HepG2 (cell line): ENCODE data around the gene TBC1D30. TPM values are rescaled to one million over a fixed set of nuclear protein-coding genes. Genes with fewer than 3 reads are reported as not detected.

Experiments
- ATAC-seq: fragments of 200-7000 bp; cut with Tn5 transposase; 3 replicates; pipeline ENCODE4 v1.9.1; 2020; ENCODE audit warnings: mild to moderate bottlenecking, moderate library complexity
- BruUV-seq: library from RNA; stranded (reverse); fragments of 400-500 nt; replicated peaks from 2 replicates; lab custom pipeline; 2021; lab: Mats Ljungman, UMichigan
- CTCF ChIA-PET: fragments of 300-600 bp; formaldehyde crosslinking; extraction: SDS; loops from one replicate; lab custom pipeline; 2021; ENCODE audit warnings: low total read pairs, inconsistent platforms, low intra/inter-chr PET ratio; lab: Yijun Ruan, JAX
- POLR2A ChIA-PET: fragments of 350-600 bp; sonication (Branson Sonifier 250); formaldehyde crosslinking; loops from one replicate; lab custom pipeline; 2020; ENCODE audit warnings: antibody characterized with exemption, inconsistent platforms; lab: Yijun Ruan, JAX
- DNase-seq: peaks from one replicate; pipeline ENCODE4 v3.0.0-alpha.2; 2015; ENCODE audit warnings: low spot score
- FAIRE-seq: peaks from 3 replicates; lab custom pipeline; 2011; peaks lifted over from hg19 to GRCh38; lab: Jason Lieb, UNC
- H2AFZ ChIP-seq: one replicate; pipeline ENCODE4 v1.6.1; 2011; ENCODE audit warnings: low read length, inconsistent platforms
- H3K27ac ChIP-seq: fragments of 300-600 bp; 3 replicates; pipeline ENCODE4 v1.8.0; 2011; ENCODE audit warnings: mixed run types, mild to moderate bottlenecking, mixed read lengths, low read length, inconsistent platforms; ENCODE audit not compliant: insufficient read depth; ENCODE audit errors: extremely low read length
- H3K27me3 ChIP-seq, 2 experiments: fragments of 200-600 bp in 1 of 2; 2 replicates in 1 of 2; 3 replicates in 1 of 2; pipeline versions ENCODE4 v1.6.0 to v1.8.0; 2011; ENCODE audit warnings: low read length in 2 of 2, mild to moderate bottlenecking in 2 of 2, moderate library complexity in 2 of 2, inconsistent platforms in 1 of 2; ENCODE audit not compliant: insufficient read depth in 2 of 2, control insufficient read depth in 1 of 2
- H3K36me3 ChIP-seq, 2 experiments: fragments of 200-600 bp in 1 of 2; replicated peaks in 1 of 2; 2 replicates in 1 of 2; 3 replicates in 1 of 2; pipeline versions ENCODE4 v1.5.1 to v1.8.0; 2011; ENCODE audit warnings: low read length in 2 of 2, inconsistent platforms in 1 of 2; ENCODE audit not compliant: insufficient read depth in 2 of 2, control insufficient read depth in 1 of 2
- H3K4me1 ChIP-seq: 2 replicates; pipeline ENCODE4 v1.5.1; 2012; ENCODE audit warnings: low read length, inconsistent platforms; ENCODE audit not compliant: insufficient read depth
- H3K4me2 ChIP-seq: 2 replicates; pipeline ENCODE4 v1.6.0; 2011; ENCODE audit warnings: low read depth, low read length, inconsistent platforms
- H3K4me3 ChIP-seq, 3 experiments: fragments of 200-600 bp in 1 of 3; sonication (generic), shearing (Covaris generic) in 1 of 3; replicated peaks in 1 of 3; 2 replicates each; pipeline ENCODE4 v1.5.1; 2011 to 2016; ENCODE audit warnings: low read length in 3 of 3, inconsistent platforms in 2 of 3, low read depth in 2 of 3, mild to moderate bottlenecking in 2 of 3, control low read depth in 1 of 3, mixed read lengths in 1 of 3; ENCODE audit not compliant: insufficient read depth in 1 of 3
- H3K79me2 ChIP-seq: one replicate; pipeline ENCODE4 v1.6.1; 2011; ENCODE audit warnings: low read length, inconsistent platforms; ENCODE audit not compliant: insufficient read depth
- H3K9ac ChIP-seq: 2 replicates; pipeline ENCODE4 v1.6.0; 2011; ENCODE audit warnings: mild to moderate bottlenecking, low read depth, low read length, inconsistent platforms; ENCODE audit not compliant: insufficient read depth
- H3K9me3 ChIP-seq: 2 replicates; pipeline ENCODE4 v1.5.1; 2012; ENCODE audit warnings: mild to moderate bottlenecking, low read length
- H4K20me1 ChIP-seq: 2 replicates; pipeline ENCODE4 v1.6.0; 2011; ENCODE audit warnings: inconsistent platforms, mild to moderate bottlenecking, low read length, moderate library complexity; ENCODE audit not compliant: insufficient read depth
- ARHGAP35 ChIP-seq: sonication (generic); formaldehyde crosslinking; IDR thresholded peaks from 2 replicates; pipeline ENCODE4 v1.9.0; 2022; ENCODE audit warnings: mild to moderate bottlenecking, inconsistent platforms, moderate library complexity, missing genetic modification reagents, borderline replicate concordance
- CEBPB ChIP-seq: IDR thresholded peaks from 2 replicates; pipeline ENCODE4 v1.6.1; 2011; ENCODE audit warnings: low read depth, low read length, improper control_type of control experiment, borderline replicate concordance
- DPF2 ChIP-seq: sonication (generic); formaldehyde crosslinking; IDR thresholded peaks from 2 replicates; pipeline ENCODE4 v1.4.0; 2020; ENCODE audit warnings: mild to moderate bottlenecking, low read depth, missing genetic modification reagents, borderline replicate concordance
- FOSL2 ChIP-seq: sonication (generic); formaldehyde crosslinking; IDR thresholded peaks from 2 replicates; pipeline ENCODE4 v1.4.0; 2020; ENCODE audit warnings: missing genetic modification reagents
- FOXP1 ChIP-seq, 2 experiments: fragments of 450-650 bp in 1 of 2; IDR thresholded peaks; 2 replicates each; pipeline ENCODE4 v1.6.1; 2017 to 2018; ENCODE audit warnings: antibody characterized with exemption in 1 of 2
- HNF4A ChIP-seq: sonication (generic); formaldehyde crosslinking; IDR thresholded peaks from 2 replicates; pipeline ENCODE4 v1.4.0; 2020; ENCODE audit warnings: missing genetic modification reagents
- HOXA5 ChIP-seq: sonication (generic); formaldehyde crosslinking; IDR thresholded peaks from 2 replicates; pipeline ENCODE4 v1.4.0; 2020; ENCODE audit warnings: missing genetic modification reagents
- HOXD1 ChIP-seq: sonication (generic); formaldehyde crosslinking; IDR thresholded peaks from 2 replicates; pipeline ENCODE4 v1.5.0; 2020; ENCODE audit warnings: missing genetic modification reagents
- SETDB1 ChIP-seq: sonication (generic); formaldehyde crosslinking; IDR thresholded peaks from 2 replicates; pipeline ENCODE4 v1.5.1; 2020; ENCODE audit warnings: missing genetic modification reagents, mild to moderate bottlenecking, borderline replicate concordance
- ZNF333 ChIP-seq: sonication (generic); formaldehyde crosslinking; IDR thresholded peaks from 2 replicates; pipeline ENCODE4 v1.4.0; 2020; ENCODE audit warnings: mild to moderate bottlenecking, missing genetic modification reagents, borderline replicate concordance
- ZNF597 ChIP-seq: sonication (generic); formaldehyde crosslinking; IDR thresholded peaks from 2 replicates; pipeline ENCODE4 v1.5.0; 2020; ENCODE audit warnings: missing genetic modification reagents
- ZNF776 ChIP-seq: sonication (generic); formaldehyde crosslinking; IDR thresholded peaks from 2 replicates; pipeline ENCODE4 v1.4.0; 2020; ENCODE audit warnings: mild to moderate bottlenecking, missing genetic modification reagents
- ZSCAN5A ChIP-seq: sonication (generic); formaldehyde crosslinking; IDR thresholded peaks from 2 replicates; pipeline ENCODE4 v1.8.0; 2022; ENCODE audit warnings: mild to moderate bottlenecking, missing genetic modification reagents, borderline replicate concordance
- WGBS: methylation state at CpG from one replicate; pipeline ENCODE4 v1.1.6; 2017; ENCODE audit warnings: low lambda C conversion rate; 5-methylcytosine and 5-hydroxymethylcytosine counted together
- in situ Hi-C: cut with HindIII; loops from 2 replicates; pipeline ENCODE4 v1.10.0; 2017; ENCODE audit warnings: low pct_unique_long_range_greater_than_20kb; ENCODE audit not compliant: extremely low pct_ligation_motif_present
- intact Hi-C: fragments of 100-400 bp; cut with micrococcal nuclease; formaldehyde crosslinking; loops from one replicate; pipeline ENCODE4 v1.10.0; 2022; ENCODE audit not compliant: unreplicated experiment
- polyA plus RNA-seq, 8 experiments: library from polyadenylated mRNA; depleted of rRNA in 3 of 8; stranded (reverse) in 7 of 8; unstranded in 1 of 8; fragments of >200 nt; fragmentation: Illumina TruSeq in 4 of 8; extraction: Trizol in 4 of 8; gene quantifications; 2 replicates each; pipeline versions ENCODE4 v1.2.1 to v1.2.3, GENCODE V29; 2011 to 2016; ENCODE audit warnings: low read depth in 4 of 8, missing spikeins in 1 of 8, mixed read lengths in 1 of 8; ENCODE audit not compliant: insufficient read depth in 1 of 8
- total RNA-seq, 5 experiments: library from RNA; depleted of rRNA; stranded (reverse); fragments of >200 nt; fragmentation: Illumina TruSeq; extraction: Trizol; gene quantifications; 2 replicates each; pipeline ENCODE4 v1.2.3, GENCODE V29; 2016; ENCODE audit warnings: low read depth in 1 of 5
- TF ChIP-seq, protein P1 (sequence below): sonication (generic); formaldehyde crosslinking; IDR thresholded peaks from 2 replicates; pipeline ENCODE4 v1.4.0; 2020; ENCODE audit warnings: missing genetic modification reagents, mild to moderate bottlenecking, borderline replicate concordance

Gene TBC1D30
- total and polyA plus RNA-seq, 2 of the 13 experiments (the other 11 are each of a cell fraction or from before 2014, with no cell fraction given): 0.42 to 0.67 TPM

DNA sequence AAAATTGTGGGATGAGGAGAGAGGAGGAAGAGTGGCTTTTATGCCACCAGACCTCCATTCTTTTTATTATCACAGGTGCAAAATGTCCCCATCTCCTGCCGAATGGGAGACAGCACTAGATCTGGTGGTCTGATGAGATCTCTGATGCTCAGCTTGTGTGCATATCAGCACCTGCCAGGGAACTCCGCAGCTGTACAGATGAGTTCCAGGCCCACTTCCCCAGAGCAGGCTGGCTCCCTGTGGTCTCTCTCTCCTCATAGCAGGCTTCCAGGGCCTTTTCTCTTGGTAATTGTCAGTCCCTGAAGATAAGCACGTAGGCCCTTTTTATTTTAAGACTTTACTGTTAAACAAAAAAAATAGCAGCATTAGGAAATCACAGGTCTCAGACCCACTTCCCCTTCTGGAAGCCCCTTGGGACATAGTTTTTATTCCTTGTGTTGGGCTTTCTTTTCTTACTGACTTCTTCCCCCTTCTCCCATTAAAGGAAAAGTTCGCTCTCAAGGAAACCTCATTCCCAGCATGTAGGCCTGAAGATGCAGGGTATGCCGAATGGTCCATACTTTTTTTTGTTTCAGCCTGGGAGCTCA lies 4.5 kb upstream of the TBC1D30 start:
- no TSS peak for BruUV-seq
- no peak overlapping the region for H3K27ac ChIP-seq
- H3K9me3 ChIP-seq: peaks cover 6% of the 10 kb centered on the region; the same call in 1 of the 2 replicates
- H3K4me2 ChIP-seq: no peak overlapping the region
- in situ Hi-C loops: no loop called here
- CTCF ChIA-PET: no interaction called here
- H3K79me2 ChIP-seq: no peaks in the 10 kb centered on the region
- no peak for DNase-seq
- FAIRE-seq: no peak
- no peak overlapping the region for H3K4me3 ChIP-seq
- POLR2A ChIA-PET: no interaction called here
- WGBS: 81% methylated on average over 5 of the region's 5 CpGs
- no peak overlapping the region for H3K9ac ChIP-seq
- no peak overlapping the region for H2AFZ ChIP-seq
- peaks cover 14% of the 10 kb centered on the region for H3K4me1 ChIP-seq
- no peaks in the 10 kb centered on the region for H4K20me1 ChIP-seq
- intact Hi-C loops: no loop called here
- peaks cover 2 to 12% of the 10 kb centered on the region in 2 experiments; a peak in 4 of 5 replicates for H3K27me3 ChIP-seq
- TF ChIP-seq ZNF776 (CRISPR knock-in tag) (no peak), ZNF597 (CRISPR knock-in tag) (no peak), HOXD1 (CRISPR knock-in tag) (no peak), HNF4A (no peak), HOXA5 (CRISPR knock-in tag) (no peak), FOSL2 (no peak), ZNF333 (no peak)
- H3K36me3 ChIP-seq: no peaks in the 10 kb centered on the region
- ATAC-seq: no peak

- BruUV-seq: no TSS peak
- ChIA-PET CTCF (no interaction called here), POLR2A (no interaction called here)
- peaks cover 6 to 19% of the 10 kb centered on the region in 2 experiments; a peak in 4 of 5 replicates for H3K27me3 ChIP-seq
- peaks cover 6% of the 10 kb centered on the region; the same call in 1 of the 2 replicates for H3K9me3 ChIP-seq
- DNase-seq (no peak), ATAC-seq (no peak), FAIRE-seq (no peak)
- intact Hi-C loops (no loop called here), in situ Hi-C loops (no loop called here)
- 44% methylated on average over 3 of the region's 3 CpGs for WGBS
- peaks cover 14% of the 10 kb centered on the region for H3K4me1 ChIP-seq
- H2AFZ ChIP-seq: no peak overlapping the region
- H3K4me3 ChIP-seq: no peak overlapping the region
- H3K9ac ChIP-seq: no peak overlapping the region
- no peak overlapping the region for H3K4me2 ChIP-seq
- H3K27ac ChIP-seq: no peak overlapping the region
- H3K79me2 ChIP-seq: no peaks in the 10 kb centered on the region
- H3K36me3 ChIP-seq: no peaks in the 10 kb centered on the region
- no peaks in the 10 kb centered on the region for H4K20me1 ChIP-seq
- TF ChIP-seq FOXP1 (IDR thresholded peaks at IDR 0.05) (no peak), FOXP1 (CRISPR knock-in tag; IDR thresholded peaks at IDR 0.05) (no peak), SETDB1 (no peak), CEBPB (no peak), ZSCAN5A (no peak), ARHGAP35 (no peak), DPF2 (CRISPR knock-in tag) (no peak)
- TF ChIP-seq, protein P1, sequence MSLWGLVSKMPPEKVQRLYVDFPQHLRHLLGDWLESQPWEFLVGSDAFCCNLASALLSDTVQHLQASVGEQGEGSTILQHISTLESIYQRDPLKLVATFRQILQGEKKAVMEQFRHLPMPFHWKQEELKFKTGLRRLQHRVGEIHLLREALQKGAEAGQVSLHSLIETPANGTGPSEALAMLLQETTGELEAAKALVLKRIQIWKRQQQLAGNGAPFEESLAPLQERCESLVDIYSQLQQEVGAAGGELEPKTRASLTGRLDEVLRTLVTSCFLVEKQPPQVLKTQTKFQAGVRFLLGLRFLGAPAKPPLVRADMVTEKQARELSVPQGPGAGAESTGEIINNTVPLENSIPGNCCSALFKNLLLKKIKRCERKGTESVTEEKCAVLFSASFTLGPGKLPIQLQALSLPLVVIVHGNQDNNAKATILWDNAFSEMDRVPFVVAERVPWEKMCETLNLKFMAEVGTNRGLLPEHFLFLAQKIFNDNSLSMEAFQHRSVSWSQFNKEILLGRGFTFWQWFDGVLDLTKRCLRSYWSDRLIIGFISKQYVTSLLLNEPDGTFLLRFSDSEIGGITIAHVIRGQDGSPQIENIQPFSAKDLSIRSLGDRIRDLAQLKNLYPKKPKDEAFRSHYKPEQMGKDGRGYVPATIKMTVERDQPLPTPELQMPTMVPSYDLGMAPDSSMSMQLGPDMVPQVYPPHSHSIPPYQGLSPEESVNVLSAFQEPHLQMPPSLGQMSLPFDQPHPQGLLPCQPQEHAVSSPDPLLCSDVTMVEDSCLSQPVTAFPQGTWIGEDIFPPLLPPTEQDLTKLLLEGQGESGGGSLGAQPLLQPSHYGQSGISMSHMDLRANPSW (CRISPR knock-in tag): no peak
Measured at GRCh38 chr12:64820593-64820992, 3.9 kb upstream of the TBC1D30 start.
